Gastrocnemius medialis (tissue), 4 donors: ENCODE data around the gene SLC7A6OS. TPM values are rescaled to one million over a fixed set of nuclear protein-coding genes. Genes with fewer than 3 reads are reported as not detected.
A peak's percentile ranks its signal among the peaks of the same experiment; 100 is the strongest.

ENCODE experiments used
- ATAC-seq, 2 donors: fragments of 150-250 bp; one replicate each; pipeline ENCODE4 v1.9.1; 2016
- DNase-seq, 2 donors: peaks; one replicate each; pipeline ENCODE4 v3.0.0-alpha.2; 2019
- H3K27ac ChIP-seq, 4 donors: fragments of 200-600 bp; sonication (generic); 1 replicate in 1 of 4; 2 replicates in 3 of 4; pipeline ENCODE4 v1.5.1; 2016 to 2018; ENCODE audit warnings: mild to moderate bottlenecking in 2 of 4, moderate library complexity in 1 of 4
- H3K27me3 ChIP-seq, 3 donors: fragments of 200-600 bp; sonication (generic) in 2 of 3; 1 replicate in 1 of 3; 2 replicates in 2 of 3; pipeline versions ENCODE4 v1.5.1 to v1.6.0; 2016 to 2019; ENCODE audit warnings: mild to moderate bottlenecking in 1 of 3, moderate library complexity in 1 of 3
- H3K36me3 ChIP-seq, 2 donors: fragments of 200-600 bp; sonication (generic) in 1 of 2; one replicate each; pipeline ENCODE4 v1.5.1; 2017 to 2018
- H3K4me1 ChIP-seq, 2 donors: fragments of 200-600 bp; sonication (generic) in 1 of 2; one replicate each; pipeline ENCODE4 v1.5.1; 2016 to 2017; ENCODE audit warnings: mild to moderate bottlenecking in 2 of 2
- H3K4me3 ChIP-seq, 4 donors: fragments of 200-600 bp; sonication (generic) in 3 of 4; 1 replicate in 1 of 4; 2 replicates in 3 of 4; pipeline ENCODE4 v1.5.1; 2016 to 2019; ENCODE audit warnings: mild to moderate bottlenecking in 2 of 4
- H3K9me3 ChIP-seq, 3 donors: fragments of 200-600 bp; sonication (generic) in 2 of 3; 1 replicate in 1 of 3; 2 replicates in 2 of 3; pipeline ENCODE4 v1.5.1; 2016 to 2019
- CTCF ChIP-seq, 5 experiments: fragments of 450-650 bp in 3 of 5; fragments of 200-600 bp in 2 of 5; sonication (generic) in 2 of 5; IDR thresholded peaks in 4 of 5; conservative IDR thresholded peaks in 1 of 5; 1 replicate in 4 of 5; 2 replicates in 1 of 5; pipeline ENCODE4 v1.5.1; 2016 to 2019; ENCODE audit warnings: antibody characterized with exemption in 5 of 5, mild to moderate bottlenecking in 3 of 5, moderate library complexity in 3 of 5
- POLR2A ChIP-seq, 2 donors: fragments of 450-650 bp; IDR thresholded peaks; one replicate each; pipeline ENCODE4 v1.6.1; 2017; ENCODE audit warnings: antibody characterized with exemption in 2 of 2, mild to moderate bottlenecking in 2 of 2, moderate library complexity in 2 of 2
- in situ Hi-C, 4 donors: fragments of 200-750 bp; cut with MboI; loops; one replicate each; pipeline versions ENCODE4 v1.15.0 to v1.8.0; 2017; ENCODE audit warnings: low sequenced_read_pairs in 4 of 4
- intact Hi-C: fragments of 100-400 bp; cut with DNase I; formaldehyde crosslinking; loops from one replicate; pipeline ENCODE4 v1.15.1; 2023; ENCODE audit warnings: low total_unique reads
- total RNA-seq, 4 donors: library from RNA; depleted of rRNA; stranded (reverse); fragments of >200 nt; gene quantifications; one replicate each; pipeline versions ENCODE4 v1.1.0 to v1.2.3, GENCODE V29; 2016

SLC7A6OS gene
- total RNA-seq, 4 donors from 2014 or later: 5.0 to 8.8 (median 7.3) TPM

- Histone ChIP-seq H3K4me3 (no peak overlapping the region), H3K27ac (peak overlapping the region; percentile 74 to 95 (median 82)), H3K9me3 (no peaks in the 10 kb centered on the region), H3K4me1 (peaks cover 23 to 35% of the 10 kb centered on the region in 2 donors), H3K36me3 (peaks cover 0 to 88% of the 10 kb centered on the region in 2 donors), H3K27me3 (no peaks in the 10 kb centered on the region)
- in situ Hi-C loops (no loop called here), intact Hi-C loops (no loop called here)
- ATAC-seq: peak in 1 of 2 donors; percentile 11
- no peak for DNase-seq
- no peak for TF ChIP-seq CTCF (IDR thresholded peaks at IDR 0.05 in 4 of 5, conservative IDR thresholded peaks at IDR 0.05 in 1 of 5)
- no peak for TF ChIP-seq POLR2A (IDR thresholded peaks at IDR 0.05)
Observed at GRCh38 chr16:68299571-68300453, 10.9 kb downstream of the SLC7A6OS start.

- ATAC-seq (peak; percentile 43 to 62), DNase-seq (peak; percentile 51 to 80)
- TF ChIP-seq POLR2A (IDR thresholded peaks at IDR 0.05) (no peak), CTCF (IDR thresholded peaks at IDR 0.05 in 4 of 5, conservative IDR thresholded peaks at IDR 0.05 in 1 of 5) (no peak)
- Histone ChIP-seq H3K27me3 (no peaks in the 10 kb centered on the region), H3K27ac (peak overlapping the region; percentile 74 to 95 (median 82)), H3K36me3 (peaks cover 0 to 89% of the 10 kb centered on the region in 2 donors), H3K4me1 (peaks cover 23 to 35% of the 10 kb centered on the region in 2 donors), H3K4me3 (no peak overlapping the region), H3K9me3 (no peaks in the 10 kb centered on the region)
- in situ Hi-C loops: no loop called here
- intact Hi-C loops: no loop called here
Observed at GRCh38 chr16:68298907-68299561, 11.7 kb downstream of the SLC7A6OS start.

- ATAC-seq (peak; percentile 22 to 51), DNase-seq (peak in 1 of 2 donors; percentile 44)
- Histone ChIP-seq H3K36me3 (peaks cover 0 to 96% of the 10 kb centered on the region in 2 donors), H3K4me1 (peaks cover 23 to 35% of the 10 kb centered on the region in 2 donors), H3K4me3 (no peak overlapping the region), H3K27me3 (no peaks in the 10 kb centered on the region), H3K27ac (peak overlapping the region; percentile 74 to 95 (median 82)), H3K9me3 (no peaks in the 10 kb centered on the region)
- no peak for TF ChIP-seq POLR2A (IDR thresholded peaks at IDR 0.05)
- no peak for TF ChIP-seq CTCF (IDR thresholded peaks at IDR 0.05 in 4 of 5, conservative IDR thresholded peaks at IDR 0.05 in 1 of 5)
- in situ Hi-C loops (no loop called here), intact Hi-C loops (no loop called here)
Observed at GRCh38 chr16:68298312-68298711, 12.4 kb downstream of the SLC7A6OS start.

GRCh38 chr16:68297908-68298307 lies 12.8 kb downstream of the SLC7A6OS start:
- peak overlapping the region; percentile 74 to 95 (median 82) for H3K27ac ChIP-seq

More at GRCh38 chr16:68297908-68298307, 12.8 kb downstream of the SLC7A6OS start:
- ATAC-seq (no peak), DNase-seq (no peak)
- intact Hi-C loops (no loop called here), in situ Hi-C loops (no loop called here)
- Histone ChIP-seq H3K36me3 (peaks cover 0 to 100% of the 10 kb centered on the region in 2 donors), H3K27me3 (no peaks in the 10 kb centered on the region), H3K9me3 (no peaks in the 10 kb centered on the region), H3K4me1 (peaks cover 23 to 35% of the 10 kb centered on the region in 2 donors), H3K4me3 (no peak overlapping the region)
- TF ChIP-seq CTCF (IDR thresholded peaks at IDR 0.05 in 4 of 5, conservative IDR thresholded peaks at IDR 0.05 in 1 of 5): no peak
- no peak for TF ChIP-seq POLR2A (IDR thresholded peaks at IDR 0.05)
